OCI-LY7 (cell line): Measurements from ENCODE around the gene LAMC1. TPM values are rescaled to one million over a fixed set of nuclear protein-coding genes. Genes with fewer than 3 reads are reported as not detected.
"Not testable (repeated sequence)": the region's sequence is repeated elsewhere in the genome, so short reads cannot be mapped to it uniquely, and the experiment has no call there.

Source experiments
- BruUV-seq: library from RNA; stranded (reverse); fragments of 400-500 nt; replicated peaks from 2 replicates; lab custom pipeline; 2021; lab: Mats Ljungman, UMichigan
- CTCF ChIA-PET: fragments of 300-600 bp; sonication (Branson Sonifier 250); formaldehyde crosslinking; loops from one replicate; lab custom pipeline; 2022; ENCODE audit warnings: antibody characterized with exemption; ENCODE audit not compliant: unreplicated experiment; lab: Charles Lee
- POLR2A ChIA-PET: fragments of 300-600 bp; sonication (Branson Sonifier 250); formaldehyde crosslinking; loops from one replicate; lab custom pipeline; 2022; ENCODE audit warnings: antibody characterized with exemption; lab: Charles Lee
- DNase-seq: peaks from one replicate; pipeline ENCODE4 v3.0.0-alpha.2; 2015; ENCODE audit warnings: low spot score
- H2AFZ ChIP-seq: fragments of 200-600 bp; sonication (generic), shearing (Covaris generic); 2 replicates; pipeline ENCODE4 v1.6.1; 2014; ENCODE audit warnings: mild to moderate bottlenecking, antibody characterized with exemption, low read length, moderate library complexity
- H3K27ac ChIP-seq: fragments of 200-600 bp; sonication (generic); 2 replicates; pipeline ENCODE4 v1.5.1; 2014; ENCODE audit warnings: mixed run types, low read depth, mild to moderate bottlenecking, moderate library complexity, low read length, inconsistent platforms; ENCODE audit not compliant: poor library complexity, severe bottlenecking
- H3K36me3 ChIP-seq: fragments of 200-600 bp; sonication (generic); 2 replicates; pipeline ENCODE4 v1.6.1; 2014; ENCODE audit warnings: mild to moderate bottlenecking, antibody characterized with exemption, low read length, moderate library complexity, mixed read lengths; ENCODE audit not compliant: insufficient read depth
- H3K4me1 ChIP-seq: fragments of 200-600 bp; sonication (generic); 2 replicates; pipeline ENCODE4 v1.5.1; 2014; ENCODE audit warnings: mild to moderate bottlenecking, low read length; ENCODE audit not compliant: insufficient read depth, poor library complexity, severe bottlenecking
- H3K4me2 ChIP-seq: fragments of 200-600 bp; sonication (generic); 2 replicates; pipeline ENCODE4 v1.6.1; 2014; ENCODE audit warnings: mild to moderate bottlenecking, low read length
- H3K4me3 ChIP-seq: fragments of 200-600 bp; sonication (generic); 2 replicates; pipeline ENCODE4 v1.5.1; 2014; ENCODE audit warnings: mild to moderate bottlenecking, low read depth, low read length; ENCODE audit not compliant: poor library complexity, severe bottlenecking
- H3K79me2 ChIP-seq: fragments of 200-600 bp; sonication (generic); 2 replicates; pipeline ENCODE4 v1.6.1; 2016; ENCODE audit warnings: low read depth, mild to moderate bottlenecking, low read length, moderate library complexity, mixed read lengths; ENCODE audit not compliant: insufficient read depth
- H3K9me2 ChIP-seq: fragments of 200-600 bp; sonication (generic); 2 replicates; pipeline ENCODE4 v1.6.1; 2016; ENCODE audit warnings: mild to moderate bottlenecking, low read length, mixed read lengths; ENCODE audit not compliant: insufficient read depth
- H3K9me3 ChIP-seq: fragments of 200-600 bp; sonication (generic); 2 replicates; pipeline ENCODE4 v1.6.1; 2014; ENCODE audit warnings: mild to moderate bottlenecking, mixed run types, low read length, mixed read lengths
- H4K20me1 ChIP-seq: fragments of 200-600 bp; sonication (generic); 2 replicates; pipeline ENCODE4 v1.6.1; 2014; ENCODE audit warnings: mild to moderate bottlenecking, antibody characterized with exemption, low read length, moderate library complexity, mixed read lengths; ENCODE audit not compliant: insufficient read depth
- CTCF ChIP-seq: fragments of 200-600 bp; sonication (generic); conservative IDR thresholded peaks from 2 replicates; pipeline ENCODE4 v1.5.1; 2014; ENCODE audit warnings: mild to moderate bottlenecking, antibody characterized with exemption, low read length, moderate library complexity, mixed read lengths
- EZH2phosphoT487 ChIP-seq: fragments of 200-600 bp; sonication (generic); IDR thresholded peaks from 2 replicates; pipeline ENCODE4 v1.6.1; 2018; ENCODE audit warnings: low read depth, borderline replicate concordance, mild to moderate bottlenecking, mixed run types, antibody characterized with exemption, low read length, moderate library complexity, mixed read lengths
- intact Hi-C: fragments of 100-400 bp; cut with micrococcal nuclease; formaldehyde crosslinking; loops from one replicate; pipeline ENCODE4 v1.10.0; 2022; ENCODE audit not compliant: unreplicated experiment
- total RNA-seq, 2 experiments: library from RNA; depleted of rRNA in 1 of 2; stranded (reverse); fragments of >200 nt in 1 of 2; shearing (Covaris generic) in 1 of 2; gene quantifications; 2 replicates each; pipeline ENCODE4 v1.2.3, GENCODE V29; 2014 to 2022

LAMC1 gene
- total RNA-seq, 2 experiments from 2014 or later = 24.2 to 42.1 TPM

GRCh38 chr1:183147735-183148134, 124.5 kb downstream of the LAMC1 start:
- Histone ChIP-seq H3K4me3 (no peak overlapping the region), H3K9me3 (no peaks in the 10 kb centered on the region), H3K4me2 (no peak overlapping the region), H4K20me1 (no peaks in the 10 kb centered on the region), H3K4me1 (no peaks in the 10 kb centered on the region), H3K27ac (no peak overlapping the region), H2AFZ (no peak overlapping the region), H3K9me2 (no peaks in the 10 kb centered on the region), H3K36me3 (peaks cover 8% of the 10 kb centered on the region), H3K79me2 (no peaks in the 10 kb centered on the region)
- TF ChIP-seq CTCF = no peak
- no peak for TF ChIP-seq EZH2phosphoT487
- intact Hi-C loops = no loop called here
- DNase-seq = no peak
- CTCF ChIA-PET = no interaction called here
- BruUV-seq = no TSS peak
- POLR2A ChIA-PET = no interaction called here

- Histone ChIP-seq H3K4me1 (no peaks in the 10 kb centered on the region), H3K36me3 (peaks cover 3% of the 10 kb centered on the region; the same call in 1 of the 2 replicates), H3K9me2 (no peaks in the 10 kb centered on the region), H3K4me3 (no peak overlapping the region), H3K9me3 (no peaks in the 10 kb centered on the region), H2AFZ (no peak overlapping the region), H4K20me1 (no peaks in the 10 kb centered on the region), H3K79me2 (no peaks in the 10 kb centered on the region), H3K4me2 (no peak overlapping the region), H3K27ac (no peak overlapping the region)
- BruUV-seq = no TSS peak
- DNase-seq = no peak
- ChIA-PET CTCF (no interaction called here), POLR2A (interaction anchor here (0.8 kb wide), 1 partner anchor 42 kb away, joined by 3 read pairs; no protein-coding TSS in a partner anchor)
- no peak for TF ChIP-seq CTCF
- TF ChIP-seq EZH2phosphoT487 = no peak
- intact Hi-C loops = no loop called here
Observed at GRCh38 chr1:183148599-183148998, 125.4 kb downstream of the LAMC1 start.

GRCh38 chr1:183149273-183149672, 126.1 kb downstream of the LAMC1 start:
- ChIA-PET CTCF (no interaction called here), POLR2A (no interaction called here)

GRCh38 chr1:183150032-183150431, 126.8 kb downstream of the LAMC1 start:
- POLR2A ChIA-PET, H3K4me3 ChIP-seq, intact Hi-C loops, H3K36me3 ChIP-seq, H4K20me1 ChIP-seq, H3K4me2 ChIP-seq, H3K9me2 ChIP-seq, DNase-seq, H3K9me3 ChIP-seq, H3K79me2 ChIP-seq, H3K4me1 ChIP-seq, H3K27ac ChIP-seq, H2AFZ ChIP-seq, BruUV-seq, CTCF ChIA-PET: not testable (repeated sequence)

More at GRCh38 chr1:183149273-183149672, 126.1 kb downstream of the LAMC1 start:
- DNase-seq = no peak
- intact Hi-C loops = no loop called here
- Histone ChIP-seq H3K4me1 (no peaks in the 10 kb centered on the region), H3K4me3 (no peak overlapping the region), H3K79me2 (no peaks in the 10 kb centered on the region), H4K20me1 (no peaks in the 10 kb centered on the region), H3K27ac (no peak overlapping the region), H3K9me3 (no peaks in the 10 kb centered on the region), H3K36me3 (no peaks in the 10 kb centered on the region), H3K9me2 (no peaks in the 10 kb centered on the region), H2AFZ (no peak overlapping the region), H3K4me2 (no peak overlapping the region)
- no peak for TF ChIP-seq CTCF
- no peak for TF ChIP-seq EZH2phosphoT487
- no TSS peak for BruUV-seq
